NCI-H774 (cell line): ENCODE data around the gene NEBL.

Source experiments
- DNase-seq: peaks from one replicate; lab custom pipeline; 2025; lab: John Stamatoyannopoulos, UW

The NEBL gene

GRCh38 chr10:20778008-20778757, 118.9 kb downstream of the NEBL start:
- DNase-seq = no peak

GRCh38 chr10:20776384-20777118, 120.6 kb downstream of the NEBL start:
- DNase-seq = no peak

- DNase-seq = no peak
Measured at GRCh38 chr10:20771051-20771450, 126.1 kb downstream of the NEBL start.

GRCh38 chr10:20769481-20769880, 127.6 kb downstream of the NEBL start:
- no peak for DNase-seq

- no peak for DNase-seq
Measured at GRCh38 chr10:20768843-20769242, 128.3 kb downstream of the NEBL start.

- DNase-seq = no peak
Measured at GRCh38 chr10:20767028-20767427, 130.1 kb downstream of the NEBL start.

GRCh38 chr10:20765066-20765465, 132.0 kb downstream of the NEBL start:
- no peak for DNase-seq

GRCh38 chr10:20760460-20760859, 136.7 kb downstream of the NEBL start:
- no peak for DNase-seq

GRCh38 chr10:20748551-20748950, 148.6 kb downstream of the NEBL start:
- no peak for DNase-seq

GRCh38 chr10:20747782-20748181, 149.3 kb downstream of the NEBL start:
- no peak for DNase-seq

GRCh38 chr10:20746856-20747255, 150.3 kb downstream of the NEBL start:
- no peak for DNase-seq

- DNase-seq = no peak
Measured at GRCh38 chr10:20745556-20746375, 151.3 kb downstream of the NEBL start.

GRCh38 chr10:20744821-20745220, 152.3 kb downstream of the NEBL start:
- DNase-seq = no peak

GRCh38 chr10:20743942-20744341, 153.2 kb downstream of the NEBL start:
- DNase-seq = no peak

GRCh38 chr10:20742737-20743541, 154.2 kb downstream of the NEBL start:
- DNase-seq = no peak

GRCh38 chr10:20740120-20740519, 157.0 kb downstream of the NEBL start:
- DNase-seq = no peak

- DNase-seq = peak; percentile 44
Measured at GRCh38 chr10:20737107-20737506, 160.0 kb downstream of the NEBL start.
